ENCODE data around the gene PTPN20. TPM values are rescaled to one million over a fixed set of nuclear protein-coding genes. Genes with fewer than 3 reads are reported as not detected.

PTPN20 gene
- total and polyA plus RNA-seq, 5 donors from 2014 or later: 0.17 to 0.69 (median 0.44) TPM; not detected in 2

- DNase-seq: no peak
- H3K27ac Mint-ChIP-seq: peak overlapping the region in 1 of 3 donors; percentile 53
These were observed 118.2 kb downstream of the PTPN20 start for GRCh38 chr10:47029181-47030009.

GRCh38 chr10:47030191-47030703 lies 119.0 kb downstream of the PTPN20 start:
- no peak overlapping the region for H3K27ac Mint-ChIP-seq
- no peaks in the 10 kb centered on the region for H3K36me3 Mint-ChIP-seq
- H3K4me3 ChIP-seq (ENCODE audit: low read depth, low read length): no peak overlapping the region
- no peak overlapping the region for H3K27ac ChIP-seq (ENCODE audit: insufficient read depth, low read length, poor library complexity, severe bottlenecking)
- no peaks in the 10 kb centered on the region for H3K27me3 ChIP-seq (ENCODE audit: control insufficient read depth, insufficient read depth, low read length)
- no peaks in the 10 kb centered on the region for H3K9me3 ChIP-seq (ENCODE audit: control insufficient read depth in 2 of 2, low read length in 2 of 2)
- H3K9me3 Mint-ChIP-seq: no peaks in the 10 kb centered on the region
- DNase-seq (no peak), ATAC-seq (ENCODE audit: low read depth in 2 of 2) (no peak)
- no peaks in the 10 kb centered on the region for H3K4me1 Mint-ChIP-seq
- H3K27me3 Mint-ChIP-seq: no peaks in the 10 kb centered on the region
- H3K4me3 Mint-ChIP-seq: no peak overlapping the region
- no peaks in the 10 kb centered on the region for H3K36me3 ChIP-seq (ENCODE audit: control insufficient read depth, insufficient read depth, low read length)
- no peaks in the 10 kb centered on the region for H3K4me1 ChIP-seq (ENCODE audit: control insufficient read depth, insufficient read depth, low read length, poor library complexity, severe bottlenecking)

More at GRCh38 chr10:47029181-47030009, 118.2 kb downstream of the PTPN20 start:
- H3K9me3 Mint-ChIP-seq: no peaks in the 10 kb centered on the region
- H3K27ac ChIP-seq (ENCODE audit: insufficient read depth, low read length, poor library complexity, severe bottlenecking): no peak overlapping the region
- H3K36me3 ChIP-seq (ENCODE audit: control insufficient read depth, insufficient read depth, low read length): no peaks in the 10 kb centered on the region
- no peak overlapping the region for H3K4me3 Mint-ChIP-seq
- H3K4me1 ChIP-seq (ENCODE audit: control insufficient read depth, insufficient read depth, low read length, poor library complexity, severe bottlenecking): no peaks in the 10 kb centered on the region
- H3K27me3 ChIP-seq (ENCODE audit: control insufficient read depth, insufficient read depth, low read length): no peaks in the 10 kb centered on the region
- ATAC-seq (ENCODE audit: low read depth in 2 of 2): no peak
- H3K4me3 ChIP-seq (ENCODE audit: low read depth, low read length): no peak overlapping the region
- no peaks in the 10 kb centered on the region for H3K9me3 ChIP-seq (ENCODE audit: control insufficient read depth in 2 of 2, low read length in 2 of 2)
- H3K4me1 Mint-ChIP-seq: peaks cover 0 to 5% (median 0%) of the 10 kb centered on the region in 4 donors
- no peaks in the 10 kb centered on the region for H3K27me3 Mint-ChIP-seq
- no peaks in the 10 kb centered on the region for H3K36me3 Mint-ChIP-seq

- Mint-ChIP-seq H3K4me3 (no peak overlapping the region), H3K27ac (no peak overlapping the region), H3K4me1 (no peaks in the 10 kb centered on the region), H3K36me3 (no peaks in the 10 kb centered on the region), H3K27me3 (no peaks in the 10 kb centered on the region), H3K9me3 (no peaks in the 10 kb centered on the region)
- Histone ChIP-seq H3K9me3 (ENCODE audit: control insufficient read depth in 2 of 2, low read length in 2 of 2) (no peaks in the 10 kb centered on the region), H3K27ac (ENCODE audit: insufficient read depth, low read length, poor library complexity, severe bottlenecking) (no peak overlapping the region), H3K4me3 (ENCODE audit: low read depth, low read length) (no peak overlapping the region), H3K36me3 (ENCODE audit: control insufficient read depth, insufficient read depth, low read length) (no peaks in the 10 kb centered on the region), H3K27me3 (ENCODE audit: control insufficient read depth, insufficient read depth, low read length) (no peaks in the 10 kb centered on the region), H3K4me1 (ENCODE audit: control insufficient read depth, insufficient read depth, low read length, poor library complexity, severe bottlenecking) (no peaks in the 10 kb centered on the region)
- ATAC-seq (ENCODE audit: low read depth in 2 of 2) (no peak), DNase-seq (no peak)
These were observed 120.1 kb downstream of the PTPN20 start for GRCh38 chr10:47031211-47031900.

- H3K36me3 Mint-ChIP-seq: no peaks in the 10 kb centered on the region
- no peak overlapping the region for H3K27ac Mint-ChIP-seq
- H3K4me3 Mint-ChIP-seq: no peak overlapping the region
These were observed 120.8 kb downstream of the PTPN20 start for GRCh38 chr10:47031901-47032465.

GRCh38 chr10:47033081-47033480 lies 121.9 kb downstream of the PTPN20 start:
- no peak for ATAC-seq (ENCODE audit: low read depth in 2 of 2)
- DNase-seq: no peak
- H3K4me3 ChIP-seq (ENCODE audit: low read depth, low read length): no peak overlapping the region
- no peaks in the 10 kb centered on the region for H3K9me3 Mint-ChIP-seq
- H3K4me3 Mint-ChIP-seq: no peak overlapping the region
- H3K4me1 ChIP-seq (ENCODE audit: control insufficient read depth, insufficient read depth, low read length, poor library complexity, severe bottlenecking): no peaks in the 10 kb centered on the region
- H3K36me3 ChIP-seq (ENCODE audit: control insufficient read depth, insufficient read depth, low read length): no peaks in the 10 kb centered on the region
- no peaks in the 10 kb centered on the region for H3K36me3 Mint-ChIP-seq
- H3K27me3 Mint-ChIP-seq: no peaks in the 10 kb centered on the region
- H3K9me3 ChIP-seq (ENCODE audit: control insufficient read depth in 2 of 2, low read length in 2 of 2): no peaks in the 10 kb centered on the region
- no peak overlapping the region for H3K27ac ChIP-seq (ENCODE audit: insufficient read depth, low read length, poor library complexity, severe bottlenecking)
- no peaks in the 10 kb centered on the region for H3K4me1 Mint-ChIP-seq
- no peak overlapping the region for H3K27ac Mint-ChIP-seq
- H3K27me3 ChIP-seq (ENCODE audit: control insufficient read depth, insufficient read depth, low read length): no peaks in the 10 kb centered on the region

More at GRCh38 chr10:47031901-47032465, 120.8 kb downstream of the PTPN20 start:
- no peaks in the 10 kb centered on the region for H3K27me3 Mint-ChIP-seq
- Histone ChIP-seq H3K36me3 (ENCODE audit: control insufficient read depth, insufficient read depth, low read length) (no peaks in the 10 kb centered on the region), H3K4me3 (ENCODE audit: low read depth, low read length) (no peak overlapping the region), H3K27me3 (ENCODE audit: control insufficient read depth, insufficient read depth, low read length) (no peaks in the 10 kb centered on the region), H3K4me1 (ENCODE audit: control insufficient read depth, insufficient read depth, low read length, poor library complexity, severe bottlenecking) (no peaks in the 10 kb centered on the region), H3K27ac (ENCODE audit: insufficient read depth, low read length, poor library complexity, severe bottlenecking) (no peak overlapping the region), H3K9me3 (ENCODE audit: control insufficient read depth in 2 of 2, low read length in 2 of 2) (no peaks in the 10 kb centered on the region)
- H3K9me3 Mint-ChIP-seq: no peaks in the 10 kb centered on the region
- DNase-seq: no peak
- no peak for ATAC-seq (ENCODE audit: low read depth in 2 of 2)
- no peaks in the 10 kb centered on the region for H3K4me1 Mint-ChIP-seq

GRCh38 chr10:47033541-47034270 lies 122.5 kb downstream of the PTPN20 start:
- no peaks in the 10 kb centered on the region for H3K4me1 Mint-ChIP-seq
- Histone ChIP-seq H3K36me3 (ENCODE audit: control insufficient read depth, insufficient read depth, low read length) (no peaks in the 10 kb centered on the region), H3K27ac (ENCODE audit: insufficient read depth, low read length, poor library complexity, severe bottlenecking) (no peak overlapping the region), H3K4me1 (ENCODE audit: control insufficient read depth, insufficient read depth, low read length, poor library complexity, severe bottlenecking) (no peaks in the 10 kb centered on the region), H3K9me3 (ENCODE audit: control insufficient read depth in 2 of 2, low read length in 2 of 2) (no peaks in the 10 kb centered on the region), H3K4me3 (ENCODE audit: low read depth, low read length) (no peak overlapping the region), H3K27me3 (ENCODE audit: control insufficient read depth, insufficient read depth, low read length) (no peaks in the 10 kb centered on the region)
- DNase-seq: no peak
- no peaks in the 10 kb centered on the region for H3K27me3 Mint-ChIP-seq
- H3K9me3 Mint-ChIP-seq: no peaks in the 10 kb centered on the region
- no peak overlapping the region for H3K4me3 Mint-ChIP-seq
- no peak overlapping the region for H3K27ac Mint-ChIP-seq
- no peaks in the 10 kb centered on the region for H3K36me3 Mint-ChIP-seq
- ATAC-seq (ENCODE audit: low read depth in 2 of 2): no peak

GRCh38 chr10:47034441-47035051 lies 123.3 kb downstream of the PTPN20 start:
- ATAC-seq (ENCODE audit: low read depth in 2 of 2) (no peak), DNase-seq (no peak)
- Histone ChIP-seq H3K9me3 (ENCODE audit: control insufficient read depth in 2 of 2, low read length in 2 of 2) (no peaks in the 10 kb centered on the region), H3K36me3 (ENCODE audit: control insufficient read depth, insufficient read depth, low read length) (no peaks in the 10 kb centered on the region), H3K27ac (ENCODE audit: insufficient read depth, low read length, poor library complexity, severe bottlenecking) (no peak overlapping the region), H3K4me1 (ENCODE audit: control insufficient read depth, insufficient read depth, low read length, poor library complexity, severe bottlenecking) (no peaks in the 10 kb centered on the region), H3K4me3 (ENCODE audit: low read depth, low read length) (no peak overlapping the region), H3K27me3 (ENCODE audit: control insufficient read depth, insufficient read depth, low read length) (no peaks in the 10 kb centered on the region)
- Mint-ChIP-seq H3K27ac (no peak overlapping the region), H3K9me3 (no peaks in the 10 kb centered on the region), H3K4me1 (no peaks in the 10 kb centered on the region), H3K36me3 (no peaks in the 10 kb centered on the region), H3K27me3 (no peaks in the 10 kb centered on the region), H3K4me3 (no peak overlapping the region)

All from CD4-positive, CD25-positive, alpha-beta regulatory T cell (primary cell).